SKM-1 treated with dmso at 0.1 percent for 144 hours (cell line): ENCODE measurements around the gene SLC25A38.

Experiments
- DNase-seq: peaks from one replicate; lab custom pipeline; 2025; ENCODE audit not compliant: unreplicated experiment; lab: John Stamatoyannopoulos, UW

The SLC25A38 gene

DNA sequence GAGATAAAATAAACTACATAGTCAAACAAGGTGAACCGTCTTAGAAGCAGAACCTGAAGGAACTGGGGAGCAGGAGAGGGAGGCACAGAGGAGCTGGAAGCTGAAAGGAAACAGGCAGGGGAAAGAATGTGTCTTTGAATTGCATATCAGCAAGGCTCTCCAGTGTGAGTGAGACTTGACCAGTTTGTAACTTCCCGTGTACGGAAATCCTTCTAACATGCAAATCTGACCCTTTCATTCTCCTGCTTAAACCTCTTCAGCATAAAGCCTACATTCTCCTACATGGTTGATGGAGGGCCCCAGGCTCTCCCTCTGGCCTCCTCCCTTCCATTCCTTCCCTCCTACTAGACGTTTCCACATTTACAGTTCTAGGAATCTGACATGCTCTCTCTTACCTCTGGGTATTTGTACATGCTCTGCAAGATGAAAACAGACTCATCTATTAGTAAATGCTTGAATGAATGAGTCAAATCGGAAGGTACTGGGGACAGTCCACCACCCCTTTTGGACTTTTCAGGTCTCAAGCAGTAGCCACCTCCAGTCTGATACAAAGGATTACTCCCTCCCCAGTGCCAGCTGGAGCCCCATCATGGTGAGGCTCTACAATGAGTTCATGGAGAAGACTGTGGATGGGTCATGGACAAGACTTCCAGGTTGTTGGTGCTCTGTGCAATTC, 6.1 kb upstream of the SLC25A38 start:
- no peak for DNase-seq

DNA sequence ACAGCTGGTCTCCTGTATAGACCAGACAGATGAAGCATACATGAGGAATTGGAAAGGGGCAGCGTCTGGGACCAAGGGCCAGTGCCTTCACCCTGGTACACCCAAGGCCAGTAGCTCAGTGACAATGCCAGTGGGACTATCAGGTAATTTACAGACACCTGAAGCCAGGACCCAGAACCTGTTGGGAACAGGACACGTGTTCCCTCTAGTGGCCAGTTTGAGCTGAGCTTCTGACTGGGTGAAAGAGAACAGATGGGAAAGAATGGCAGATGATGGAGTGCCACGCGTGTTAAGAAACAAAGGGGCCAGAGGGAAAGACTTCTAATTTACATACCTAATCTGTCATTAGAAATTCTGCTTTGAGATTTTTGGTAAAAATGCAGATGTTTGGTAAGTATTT, 5.1 kb upstream of the SLC25A38 start:
- no peak for DNase-seq

DNA sequence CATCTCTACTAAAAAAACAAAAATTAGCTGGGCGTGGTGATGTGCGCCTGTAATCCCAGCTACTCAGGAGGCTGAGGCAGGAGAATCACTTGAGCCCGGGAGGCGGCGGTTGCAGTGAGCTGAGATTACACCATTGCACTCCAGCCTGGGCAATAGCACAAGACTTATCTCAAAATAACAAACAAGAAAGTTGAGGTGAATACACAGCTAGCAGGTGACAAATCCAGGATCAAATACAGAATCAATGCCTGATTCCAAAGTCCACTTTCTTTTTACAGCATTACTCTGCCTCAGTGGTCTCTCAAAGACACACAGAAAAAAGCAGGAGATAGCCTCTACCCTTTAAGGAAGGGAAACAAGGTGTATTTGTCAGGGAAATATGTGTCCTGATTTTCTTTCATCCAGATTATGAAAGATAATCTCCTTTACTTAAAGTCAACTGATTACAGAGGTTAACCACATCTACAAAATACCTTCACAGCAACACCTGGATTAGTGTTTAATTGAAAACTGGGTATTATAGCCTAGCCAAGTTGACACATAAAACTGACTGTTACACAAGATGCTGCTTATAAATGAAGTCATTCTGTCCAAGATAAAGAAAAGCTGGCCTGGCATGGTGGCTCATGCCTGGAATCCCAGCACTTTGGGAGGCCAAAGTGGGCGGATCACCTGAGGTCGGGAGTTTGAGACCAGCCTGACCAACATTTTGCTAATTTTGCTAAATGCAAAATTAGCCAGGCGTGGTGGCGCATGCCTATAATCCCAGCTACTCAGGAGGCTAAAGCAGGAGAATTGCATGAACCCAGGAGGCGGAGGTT, 4.0 kb upstream of the SLC25A38 start:
- DNase-seq = no peak

DNA sequence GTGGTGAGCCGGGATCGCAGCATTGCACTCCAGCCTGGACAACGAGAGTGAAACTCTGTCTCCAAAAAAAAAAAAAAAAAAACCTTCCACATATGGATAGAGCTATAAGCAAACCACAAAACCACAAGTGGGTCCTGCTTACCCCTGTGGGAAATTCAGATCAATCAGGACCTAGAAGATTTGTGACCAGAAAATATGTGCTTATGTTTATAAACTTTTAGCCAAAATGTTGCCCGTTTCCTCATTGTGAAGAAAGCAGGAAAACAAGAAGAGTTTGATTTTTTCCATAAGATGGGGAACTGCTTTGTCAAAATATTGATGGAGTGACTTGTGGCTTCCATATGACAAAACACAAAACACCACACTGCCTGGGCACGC, 3.4 kb upstream of the SLC25A38 start:
- no peak for DNase-seq

DNA sequence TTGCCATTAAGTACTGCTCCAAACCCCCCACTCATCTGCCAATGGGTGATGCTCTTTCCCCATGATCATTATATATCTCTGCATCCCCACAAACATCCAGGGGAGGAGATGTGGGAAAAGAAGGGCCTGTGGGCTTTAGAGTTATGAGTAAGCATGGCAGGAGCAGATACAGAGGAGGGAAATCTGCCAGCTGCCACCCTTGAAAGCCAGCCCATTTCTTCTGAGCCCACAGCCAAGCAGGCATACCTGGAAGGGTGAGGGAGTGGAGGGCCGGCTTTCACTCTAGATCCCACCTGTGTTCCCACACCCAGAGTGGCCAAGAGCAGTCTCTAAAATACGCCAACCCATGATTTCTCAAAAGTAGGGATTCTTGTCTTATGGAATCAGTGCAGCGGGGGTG, 1.7 kb upstream of the SLC25A38 start:
- DNase-seq = no peak

DNA sequence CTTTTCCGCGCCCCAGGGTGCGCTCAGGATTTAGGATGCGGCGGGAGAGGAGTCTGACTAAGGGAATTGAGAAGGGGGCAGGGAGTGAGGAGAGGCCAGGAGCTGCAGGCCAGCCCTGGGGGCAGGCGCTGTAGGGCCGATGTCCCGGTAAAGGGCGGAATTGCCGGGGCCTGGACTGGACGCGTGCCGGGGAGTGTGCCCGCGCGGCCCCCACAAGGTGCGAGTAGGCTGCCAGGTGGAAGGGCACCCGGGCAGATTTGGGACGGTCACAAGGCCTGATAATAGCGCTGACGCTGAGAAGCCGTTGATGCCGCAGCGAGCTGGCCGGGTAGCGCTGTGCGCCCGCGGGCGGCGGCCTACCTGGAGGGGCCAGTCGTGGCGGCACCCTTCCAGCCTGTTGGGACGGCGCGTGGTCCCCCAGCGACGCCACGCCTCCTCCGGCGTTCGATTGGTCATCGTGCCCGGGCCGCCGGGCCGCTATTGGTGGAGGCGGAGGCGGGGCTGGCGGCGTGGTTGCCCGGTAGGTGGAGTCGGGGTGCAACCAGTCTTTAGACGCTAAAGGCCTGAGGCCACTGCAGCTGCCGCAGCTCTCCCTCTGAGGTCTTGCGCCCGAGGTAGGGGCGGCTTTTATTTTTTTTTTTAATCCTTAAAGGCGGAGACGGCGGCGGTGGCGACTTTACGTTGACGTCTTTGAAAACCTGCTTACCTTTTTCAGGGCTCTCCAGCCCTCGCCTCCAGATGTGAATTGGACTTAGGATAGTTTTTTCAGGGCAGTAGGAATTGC, 903 bp downstream of the SLC25A38 start:
- no peak for DNase-seq

DNA sequence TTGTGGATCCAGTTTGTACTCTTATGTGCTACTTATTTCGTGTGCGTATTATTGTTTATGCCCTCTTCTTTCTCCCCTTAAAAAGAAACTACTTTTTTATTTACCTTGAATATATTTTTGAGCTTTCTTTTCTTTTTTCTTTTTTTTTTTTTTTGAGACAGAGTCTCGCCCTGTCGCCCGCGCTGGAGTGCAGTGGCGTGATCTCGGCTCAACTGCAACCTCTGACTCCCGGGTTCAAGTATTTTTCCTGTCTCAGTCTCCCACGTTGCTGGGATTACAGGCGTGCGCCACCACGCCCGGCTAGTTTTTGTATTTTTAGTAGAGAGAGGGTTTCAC, 1.5 kb downstream of the SLC25A38 start:
- no peak for DNase-seq

DNA sequence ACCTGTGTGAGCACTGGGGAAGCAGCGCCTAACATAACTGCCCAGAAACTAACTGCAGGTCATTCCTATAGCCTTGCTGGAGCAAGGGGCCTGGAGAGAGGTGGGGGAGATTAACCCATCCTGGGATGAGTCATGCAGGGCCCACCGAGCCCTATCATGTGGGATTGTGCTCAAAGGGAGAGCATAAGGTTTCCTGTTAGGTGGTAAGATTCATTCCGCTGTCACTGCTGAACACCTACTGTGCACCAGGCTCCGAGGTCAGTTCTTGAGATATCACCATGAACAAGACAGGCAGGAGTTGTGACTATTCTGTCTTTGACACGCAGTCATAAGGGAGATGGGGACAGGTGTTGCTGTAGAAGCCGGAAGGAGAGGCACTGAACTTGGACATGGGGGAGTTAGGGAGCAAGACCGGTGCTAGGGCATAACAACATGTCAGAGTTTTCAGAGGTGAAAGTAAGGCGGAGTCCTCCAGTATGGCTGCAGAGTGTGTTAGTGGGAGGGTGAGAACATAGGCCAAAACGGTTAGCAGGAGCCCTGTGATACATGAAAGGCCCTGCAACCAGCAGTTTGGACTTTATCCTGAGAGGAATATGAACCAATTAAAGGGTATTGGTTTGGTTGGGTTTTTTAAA, 2.4 kb downstream of the SLC25A38 start:
- no peak for DNase-seq

DNA sequence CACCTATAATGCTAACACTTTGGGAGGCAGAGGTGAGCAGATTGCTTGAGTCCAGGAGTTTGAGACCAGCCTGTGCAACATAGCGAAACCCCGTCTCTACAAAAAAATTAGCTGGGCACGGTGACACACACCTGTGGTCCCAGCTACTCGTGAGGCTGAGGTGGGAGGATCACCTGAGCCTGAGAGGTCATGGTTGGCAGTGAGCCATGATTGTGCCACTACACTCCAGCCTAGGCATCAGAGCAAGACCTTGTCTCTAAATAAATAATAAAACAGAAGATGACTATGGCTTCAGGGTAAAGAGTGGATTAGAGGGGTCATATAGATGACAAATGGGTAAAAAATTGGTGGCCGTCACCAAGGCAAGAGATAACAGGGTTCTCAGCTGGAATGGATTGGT, 3.1 kb downstream of the SLC25A38 start:
- DNase-seq = no peak

DNA sequence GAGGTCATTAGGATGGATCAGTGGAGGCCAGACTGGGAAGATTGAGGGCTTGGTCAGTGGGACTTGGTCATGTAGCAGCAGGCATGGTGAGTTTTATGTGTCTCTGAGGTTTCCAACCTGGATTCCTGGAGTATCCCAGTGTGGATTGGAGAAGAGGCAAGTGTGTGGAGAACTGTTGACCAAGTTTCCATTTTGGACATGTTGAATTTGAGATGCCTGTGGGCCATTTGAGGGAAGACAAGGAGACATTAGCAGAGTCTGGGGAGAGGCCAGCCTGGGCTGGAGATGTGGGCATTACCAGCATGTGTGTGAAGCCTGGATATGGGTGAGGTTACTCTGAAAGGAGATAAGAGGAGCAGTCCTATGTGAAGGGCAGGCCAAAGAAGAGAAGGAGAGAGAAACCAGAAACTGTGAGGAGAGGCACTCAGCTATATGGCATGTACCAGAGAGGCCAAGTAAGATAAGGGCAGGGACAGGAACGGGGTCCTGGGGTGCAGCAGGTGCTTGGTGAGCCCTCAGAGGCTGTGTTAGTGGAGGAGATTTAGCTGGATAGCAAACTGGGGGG, 4.3 kb downstream of the SLC25A38 start:
- DNase-seq = no peak

DNA sequence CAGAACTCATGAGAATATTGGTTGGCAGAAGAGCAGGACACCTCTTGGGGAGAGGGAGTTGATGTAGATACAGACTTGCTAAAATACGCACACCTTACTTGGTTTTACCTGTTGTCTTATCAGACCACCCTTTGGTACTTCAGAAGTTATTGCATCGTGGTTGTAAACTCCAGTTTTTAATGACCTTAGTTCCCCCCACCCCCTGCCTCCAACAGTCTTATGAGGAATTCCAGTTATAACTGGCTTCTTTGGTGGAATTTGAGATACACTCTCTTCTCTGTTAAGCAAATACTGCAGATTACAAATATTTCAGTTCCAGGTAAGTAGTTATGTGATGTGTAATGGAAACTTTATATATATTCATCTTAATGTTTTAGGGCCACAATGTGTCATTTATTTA, 5.0 kb downstream of the SLC25A38 start:
- no peak for DNase-seq

DNA sequence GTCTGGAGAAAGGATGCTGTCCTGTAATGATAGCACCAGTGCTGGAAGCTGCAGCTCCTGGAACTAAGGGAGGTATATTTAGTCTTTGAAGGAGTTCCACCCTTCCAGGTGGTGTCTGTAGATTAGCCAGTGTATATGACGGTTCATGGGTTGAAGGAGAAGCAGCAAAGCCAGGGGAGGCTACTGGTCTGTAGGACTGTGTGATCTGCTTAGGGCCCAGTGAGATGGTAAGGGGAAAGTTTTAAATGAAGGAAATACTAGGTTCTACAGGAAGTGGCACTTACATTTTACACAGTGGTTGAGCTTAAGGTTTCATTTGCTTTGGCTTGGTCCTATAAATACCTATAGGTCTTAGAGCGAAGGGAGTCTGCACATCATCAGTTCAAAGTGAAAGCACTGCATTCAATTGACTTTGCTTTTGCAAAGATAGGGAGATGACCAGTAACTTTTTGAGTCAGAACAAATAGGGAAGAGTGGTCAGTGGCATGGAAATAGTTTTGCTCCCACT, 5.6 kb downstream of the SLC25A38 start:
- DNase-seq = no peak

DNA sequence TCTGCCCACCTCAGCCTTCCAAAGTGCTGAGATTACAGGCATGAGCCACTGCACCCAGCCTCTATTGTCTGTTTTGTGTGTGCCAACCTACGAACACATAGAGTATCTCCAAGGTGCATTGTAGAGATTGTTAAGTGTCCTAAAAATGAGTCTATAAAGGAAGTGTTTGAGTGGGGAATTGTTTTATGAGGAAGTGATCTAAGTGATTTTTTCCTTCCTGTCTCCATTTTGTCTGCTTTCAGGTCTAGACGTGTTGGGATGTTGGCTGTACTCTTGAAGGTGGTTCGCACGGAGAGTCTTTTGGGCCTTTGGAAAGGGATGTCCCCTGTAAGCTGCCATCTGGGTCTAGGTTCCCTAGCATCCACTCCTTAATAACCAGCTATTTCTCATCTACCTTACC, 7.0 kb downstream of the SLC25A38 start:
- no peak for DNase-seq

DNA sequence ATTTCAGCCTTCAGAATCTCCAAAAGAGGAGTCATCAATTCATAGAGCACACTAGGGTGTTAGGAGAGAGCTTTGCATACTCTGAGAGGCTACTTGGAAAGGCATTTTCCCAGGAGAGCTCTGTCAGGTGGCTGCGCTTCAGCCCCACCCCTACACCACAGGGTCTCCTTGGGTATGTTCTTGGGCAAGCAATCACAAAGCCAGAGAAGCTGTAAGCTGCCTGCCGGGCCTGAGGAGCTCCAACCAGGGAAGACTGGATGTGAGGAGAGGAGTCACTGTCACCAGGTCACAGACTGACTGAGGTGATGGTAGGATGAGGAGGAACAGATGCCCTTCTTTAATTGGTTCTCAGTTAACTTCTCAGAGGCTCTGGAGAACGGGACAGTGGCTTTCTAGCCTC, 13.5 kb downstream of the SLC25A38 start:
- DNase-seq = no peak

DNA sequence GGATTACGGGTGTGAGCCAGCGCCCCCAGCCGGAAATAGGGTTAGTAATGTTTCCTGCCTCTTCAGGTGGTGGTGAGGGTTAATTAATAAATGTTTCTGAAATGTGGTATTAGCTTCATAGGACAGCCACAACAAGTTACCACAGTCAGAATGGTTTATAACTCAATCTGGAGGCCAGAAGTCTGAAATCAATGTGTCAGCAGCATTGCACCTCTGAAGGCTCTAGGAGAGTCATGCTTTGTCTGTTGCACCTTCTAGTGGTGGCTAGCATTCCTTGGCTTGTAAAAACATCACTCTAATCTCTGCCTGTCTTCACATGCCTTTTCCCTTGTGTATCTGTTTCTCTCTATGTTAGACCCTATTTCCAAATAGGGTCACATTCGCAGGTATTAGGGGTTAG, 15.5 kb downstream of the SLC25A38 start:
- no peak for DNase-seq

DNA sequence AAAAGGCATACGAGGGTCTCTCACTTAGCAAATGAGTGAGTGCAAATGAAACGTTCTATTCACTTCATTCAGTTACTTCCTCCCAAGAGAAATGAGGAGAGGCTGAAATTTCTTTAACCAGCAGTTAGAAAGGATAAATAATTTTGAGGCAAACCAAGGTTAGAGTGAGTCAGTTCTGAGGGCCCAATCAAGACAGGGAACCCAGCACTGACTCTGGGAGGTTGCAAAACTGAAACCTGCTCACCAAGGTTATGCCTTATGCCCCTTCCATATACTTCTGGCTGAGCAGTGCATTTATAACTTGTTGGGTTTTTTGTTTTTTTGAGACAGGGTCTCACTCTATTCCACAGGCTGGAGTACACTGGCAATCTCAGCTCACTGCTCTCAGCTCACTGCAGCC, 18.8 kb downstream of the SLC25A38 start:
- no peak for DNase-seq

DNA sequence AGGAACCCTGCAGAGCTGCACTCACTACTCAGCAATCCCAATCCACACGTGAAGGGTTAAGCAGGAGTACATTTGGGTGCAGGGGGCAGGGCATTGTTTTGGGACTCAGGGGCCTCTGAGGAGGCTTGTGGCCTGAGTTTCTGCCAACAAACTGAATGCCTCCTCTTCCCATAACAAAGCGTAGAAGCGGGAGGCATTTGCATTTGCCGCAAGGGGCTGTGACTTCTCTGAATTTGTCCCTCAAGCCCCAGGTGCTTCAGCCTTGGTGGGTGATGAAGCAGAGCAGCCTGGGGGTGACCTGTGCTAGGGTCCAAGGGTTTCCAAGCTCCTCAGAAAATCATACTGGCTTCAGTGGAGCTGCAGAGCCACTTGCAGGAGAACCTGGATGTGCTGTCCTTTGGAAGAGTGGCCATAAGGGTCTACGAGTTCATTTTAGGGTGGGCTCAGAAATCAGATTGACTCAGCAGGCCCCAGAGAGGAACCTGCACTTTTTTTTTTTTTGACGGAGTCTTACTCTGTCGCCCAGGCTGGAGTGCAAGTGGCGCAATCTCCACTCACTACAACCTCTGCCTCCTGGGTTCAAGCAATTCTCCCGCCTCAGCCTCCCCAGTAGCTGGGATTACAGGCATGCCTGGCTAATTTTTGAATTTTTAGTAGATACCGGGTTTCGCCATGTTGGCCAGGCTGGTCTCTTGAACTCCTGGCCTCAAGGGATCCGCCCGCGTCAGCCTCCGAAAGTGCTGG, 21.9 kb downstream of the SLC25A38 start:
- no peak for DNase-seq

DNA sequence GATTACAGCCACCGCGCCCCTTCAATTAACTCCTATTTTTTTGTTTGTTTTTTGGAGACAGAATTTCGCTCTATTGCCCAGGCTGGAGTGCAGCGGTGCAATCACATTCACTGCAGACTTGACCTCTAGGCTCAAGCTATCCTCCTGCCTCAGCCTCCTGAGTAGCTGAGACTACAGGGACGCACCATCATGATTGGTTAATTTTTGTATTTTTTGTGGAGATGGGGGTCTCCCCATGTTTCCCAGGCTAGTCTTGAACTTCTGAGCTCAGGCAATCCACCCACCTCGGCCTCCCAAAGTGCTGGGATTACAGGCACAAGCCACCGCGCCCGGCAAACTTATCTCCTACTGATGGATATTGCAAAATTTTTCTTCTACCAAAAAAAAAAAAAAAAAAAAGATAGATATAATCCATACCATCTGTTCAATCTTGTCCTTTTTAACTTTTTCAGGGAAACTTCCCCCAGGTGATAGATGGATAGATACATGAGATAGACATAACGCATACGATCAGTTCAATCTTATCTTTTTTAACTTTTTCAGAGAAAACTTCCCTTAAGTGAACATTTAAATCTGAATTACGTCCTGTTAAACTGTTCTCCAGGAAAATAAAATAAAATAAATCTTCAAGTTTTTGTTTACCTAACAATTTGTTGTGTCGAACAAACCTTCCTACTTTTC, 22.7 kb downstream of the SLC25A38 start:
- DNase-seq = no peak

DNA sequence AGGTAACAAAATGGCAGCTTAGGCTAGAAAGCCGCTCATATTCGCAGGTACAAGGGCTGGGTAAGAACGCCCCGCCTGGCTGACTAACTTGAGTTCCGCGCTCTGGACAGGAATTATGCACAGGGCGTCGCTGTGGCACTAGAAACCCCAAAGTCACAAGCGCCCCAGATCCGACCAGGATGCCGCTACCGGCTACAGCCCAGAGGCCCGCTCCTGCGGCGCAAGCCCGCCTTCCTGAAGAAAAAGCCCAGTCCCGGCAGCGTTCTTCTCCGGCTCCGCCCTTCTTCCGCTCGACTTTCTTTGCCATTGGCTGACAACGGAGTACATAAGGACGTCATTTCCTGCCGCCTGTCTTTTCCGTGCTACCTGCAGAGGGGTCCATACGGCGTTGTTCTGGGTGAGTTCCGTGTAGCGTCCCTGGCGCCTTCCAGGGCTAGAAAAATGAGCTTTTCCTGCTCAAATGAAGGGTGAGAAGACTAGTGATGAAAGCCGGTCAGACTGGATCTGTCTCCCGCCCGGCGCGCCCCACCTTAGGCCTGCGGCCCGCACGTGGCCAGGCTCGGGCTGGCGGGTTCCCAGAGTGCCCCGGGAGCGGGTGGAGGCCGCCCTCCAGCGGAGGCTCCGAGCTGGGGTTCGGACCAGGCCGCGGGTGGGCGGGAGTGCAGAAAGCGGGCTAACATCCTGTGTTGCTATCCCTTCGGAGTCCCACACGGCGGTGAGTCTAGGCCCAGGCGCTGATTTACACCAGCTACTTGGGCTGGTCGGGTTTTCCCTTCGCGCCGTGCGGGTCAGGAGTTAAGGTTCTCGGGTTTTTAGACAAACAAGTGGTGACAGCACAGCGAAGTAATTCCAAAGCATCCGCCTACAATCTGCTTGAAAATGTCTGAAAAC, 23.4 kb downstream of the SLC25A38 start, which contains the start of gene RPSA:
Gene RPSA, plus strand, starts transcription at position 353 of the 891 bp plus-strand sequence. CDS start 934 bp downstream, outside the sequence.
- DNase-seq = peak; percentile 98
